ENCODE results near the gene GPR173. TPM values are rescaled to one million over a fixed set of nuclear protein-coding genes. Genes with fewer than 3 reads are reported as not detected.

The GPR173 gene
- total and polyA plus RNA-seq, 2 of the 8 experiments (the other 6 are each of a cell fraction or from before 2014, with no cell fraction given), result 7.0 to 11.3 TPM

- 92% methylated on average over 5 of the region's 5 CpGs; no CpG with 5 or more reads in 1 of the 2 experiments for WGBS, 2 experiments (ENCODE audit: extremely low coverage in 1 of 2, insufficient coverage in 1 of 2, insufficient read length in 1 of 2, insufficient replicate concordance in 2 of 2, low coverage in 1 of 2, low lambda C conversion rate in 2 of 2, missing lambda C conversion rate in 1 of 2)
- H3K4ac ChIP-seq (replicated peaks; ENCODE audit: insufficient read length, low read depth, low read length), result no peak overlapping the region
- no peak overlapping the region for H3K9ac ChIP-seq (replicated peaks in 1 of 4; ENCODE audit: extremely low read depth in 1 of 4, low read depth in 3 of 4, low read length in 3 of 4)
- no peaks in the 10 kb centered on the region for H3K9me3 ChIP-seq (ENCODE audit: insufficient read depth in 2 of 2, low read depth in 1 of 2, low read length in 1 of 2)
- H2BK120ac ChIP-seq (replicated peaks; ENCODE audit: low read depth, low read length), result no peak overlapping the region
- H4K91ac ChIP-seq (replicated peaks; ENCODE audit: insufficient read length, low read length), result no peak overlapping the region
- no peak overlapping the region for H3K27ac ChIP-seq (ENCODE audit: low read depth, low read length)
- H2BK20ac ChIP-seq (ENCODE audit: low read length), result no peak overlapping the region
- H4K8ac ChIP-seq (ENCODE audit: extremely low read depth, insufficient read depth, low read length), result no peak overlapping the region
- H2BK15ac ChIP-seq (ENCODE audit: low read length), result no peak overlapping the region
- H2BK12ac ChIP-seq (ENCODE audit: low read depth, low read length), result no peak overlapping the region
- H4K5ac ChIP-seq (ENCODE audit: insufficient read length, low read depth, low read length), result no peak overlapping the region
- no peak overlapping the region for H3K4me2 ChIP-seq (ENCODE audit: insufficient read depth in 1 of 2, low read depth in 2 of 2, low read length in 2 of 2)
- no peak overlapping the region for H3K14ac ChIP-seq (ENCODE audit: insufficient read length)
- no peak overlapping the region for H2AFZ ChIP-seq (ENCODE audit: low read length)
- CTCF ChIA-PET (ENCODE audit: partially characterized antibody), result no interaction called here
- POLR2A ChIA-PET (ENCODE audit: partially characterized antibody), result no interaction called here
- no peak for DNase-seq (ENCODE audit: low read depth in 1 of 2, low spot score in 2 of 2)
- peak; percentile 68 for FAIRE-seq
- H3K56ac ChIP-seq (replicated peaks; ENCODE audit: insufficient read length, low read depth, low read length), result no peak overlapping the region
- no peak overlapping the region for H3K4me3 ChIP-seq (ENCODE audit: extremely low read depth in 1 of 4, insufficient read depth in 2 of 4, low read depth in 3 of 4, low read length in 4 of 4)
- no peak overlapping the region for H3K18ac ChIP-seq (ENCODE audit: extremely low read depth, low read length)
- H3K79me1 ChIP-seq (ENCODE audit: low read depth, low read length), result no peaks in the 10 kb centered on the region
- no peaks in the 10 kb centered on the region for H3K27me3 ChIP-seq (replicated peaks in 1 of 4; ENCODE audit: control insufficient read depth in 3 of 4, extremely low read depth in 1 of 4, insufficient read depth in 3 of 4, low read length in 3 of 4)
- no peak overlapping the region for H3K23ac ChIP-seq (ENCODE audit: insufficient read length)
- no peaks in the 10 kb centered on the region for H3K4me1 ChIP-seq (replicated peaks in 1 of 4; ENCODE audit: control insufficient read depth in 3 of 4, insufficient read depth in 4 of 4, low read length in 3 of 4)
- no peaks in the 10 kb centered on the region for H3K79me2 ChIP-seq (ENCODE audit: control insufficient read depth in 1 of 2, insufficient read depth in 2 of 2, low read length in 2 of 2)
- no peak overlapping the region for H2AK5ac ChIP-seq (ENCODE audit: low read depth, low read length)
- H3K36me3 ChIP-seq (ENCODE audit: control insufficient read depth in 2 of 4, insufficient read depth in 4 of 4, low read length in 3 of 4), result no peaks in the 10 kb centered on the region
- TF ChIP-seq HDAC6 (IDR thresholded peaks at IDR 0.05; ENCODE audit: low read depth, low read length) (no peak), SP4 (IDR thresholded peaks at IDR 0.05; ENCODE audit: low read length) (no peak)
- H4K20me1 ChIP-seq (replicated peaks in 1 of 2; ENCODE audit: control insufficient read depth in 1 of 2, insufficient read depth in 2 of 2, low read length in 2 of 2), result no peaks in the 10 kb centered on the region
- no peak overlapping the region for H2BK5ac ChIP-seq (ENCODE audit: low read depth, low read length)
- H3K23me2 ChIP-seq (ENCODE audit: low read depth, low read length), result no peaks in the 10 kb centered on the region
Measured at GRCh38 chrX:53036149-53036548, 12.4 kb upstream of the GPR173 start.
